Subcutaneous abdominal adipose tissue (tissue), 5 donors: Measurements from ENCODE around the gene DBF4.
"Not testable (repeated sequence)": the region's sequence is repeated elsewhere in the genome, so short reads cannot be mapped to it uniquely, and the experiment has no call there.

Experiments
- H3K27ac ChIP-seq: one replicate; pipeline ENCODE4 v1.7.0; 2013; ENCODE audit warnings: low read depth, mild to moderate bottlenecking, inconsistent platforms, low read length, moderate library complexity
- H3K27me3 ChIP-seq, 5 donors: one replicate each; pipeline ENCODE4 v1.7.0; 2013; ENCODE audit warnings: low read length in 5 of 5, inconsistent platforms in 1 of 5; ENCODE audit not compliant: control insufficient read depth in 5 of 5, insufficient read depth in 4 of 5
- H3K36me3 ChIP-seq, 5 donors: one replicate each; pipeline ENCODE4 v1.7.0; 2013; ENCODE audit warnings: low read length in 5 of 5; ENCODE audit not compliant: control insufficient read depth in 5 of 5, insufficient read depth in 5 of 5
- H3K4me1 ChIP-seq, 5 donors: one replicate each; pipeline ENCODE4 v1.7.0; 2013; ENCODE audit warnings: low read length in 5 of 5, mild to moderate bottlenecking in 3 of 5, moderate library complexity in 1 of 5; ENCODE audit not compliant: control insufficient read depth in 5 of 5, insufficient read depth in 5 of 5
- H3K4me3 ChIP-seq, 5 donors: one replicate each; pipeline ENCODE4 v1.7.0; 2013; ENCODE audit warnings: low read length in 5 of 5, low read depth in 1 of 5
- H3K9ac ChIP-seq, 5 donors: one replicate each; pipeline ENCODE4 v1.7.0; 2013; ENCODE audit warnings: low read length in 5 of 5, mild to moderate bottlenecking in 4 of 5, moderate library complexity in 3 of 5
- H3K9me3 ChIP-seq, 5 donors: one replicate each; pipeline ENCODE4 v1.7.0; 2013; ENCODE audit warnings: low read length in 5 of 5; ENCODE audit not compliant: control insufficient read depth in 5 of 5
- donor health status: healthy.
- donor health status: healthy.
- donor health status: healthy.
- donor health status: healthy.
- donor health status: healthy.

The DBF4 gene

GRCh38 chr7:87944547-87944946, 68.3 kb downstream of the DBF4 start:
- no peaks in the 10 kb centered on the region for H3K9me3 ChIP-seq
- no peaks in the 10 kb centered on the region for H3K36me3 ChIP-seq
- H3K4me1 ChIP-seq = peaks cover 0 to 5% (median 0%) of the 10 kb centered on the region in 5 donors
- no peak overlapping the region for H3K4me3 ChIP-seq
- H3K27ac ChIP-seq = no peak overlapping the region
- H3K27me3 ChIP-seq = no peaks in the 10 kb centered on the region
- H3K9ac ChIP-seq = no peak overlapping the region

- not testable (repeated sequence) for H3K27ac ChIP-seq, H3K4me3 ChIP-seq, H3K9ac ChIP-seq, H3K4me1 ChIP-seq, H3K9me3 ChIP-seq, H3K36me3 ChIP-seq, H3K27me3 ChIP-seq
Observed at GRCh38 chr7:87945926-87946325, 69.6 kb downstream of the DBF4 start.

- Histone ChIP-seq H3K4me3 (no peak overlapping the region), H3K4me1 (peaks cover 0 to 5% (median 0%) of the 10 kb centered on the region in 5 donors), H3K27ac (no peak overlapping the region), H3K36me3 (no peaks in the 10 kb centered on the region), H3K9me3 (no peaks in the 10 kb centered on the region), H3K9ac (no peak overlapping the region), H3K27me3 (no peaks in the 10 kb centered on the region)
Observed at GRCh38 chr7:87948371-87948770, 72.1 kb downstream of the DBF4 start.
